Left colon (tissue), 2 donors: ENCODE measurements around the gene CD5L. TPM values are rescaled to one million over a fixed set of nuclear protein-coding genes. Genes with fewer than 3 reads are reported as not detected.

Source experiments
- ATAC-seq: fragments of 200-7000 bp; cut with Tn5 transposase; one replicate; pipeline ENCODE4 v1.9.1; 2020; ENCODE audit warnings: mild to moderate bottlenecking, moderate library complexity
- DNase-seq, 2 donors: peaks; one replicate each; pipeline ENCODE4 v3.0.0-alpha.2; 2020
- intact Hi-C, 2 donors: fragments of 100-400 bp; cut with DNase I in 1 of 2; cut with micrococcal nuclease in 1 of 2; formaldehyde crosslinking; loops; one replicate each; pipeline versions ENCODE4 v1.11.2 to v1.14.0; 2022; cut with DNase I, micrococcal nuclease
- long read RNA-seq: library from polyadenylated mRNA; unstranded; transcript quantifications from one replicate; pipeline ENCODE4 v2.0.0, GENCODE V29; 2021
- total RNA-seq, 2 donors: library from RNA; stranded (reverse); fragmentation: NEBNext Ultra II Directional; extraction: Animal tissue kit (Norgen Biotek cat#: 25700); gene quantifications; one replicate each; pipeline ENCODE4 v1.2.1, GENCODE V29; 2021
- donor health status: DM: no; HTN: no; CAD: no.
- donor health status: DM: yes; HTN: yes; CAD: no.

CD5L gene
- total RNA-seq = under 1 TPM in 1 of 2 donors, not detected in 1; 0.27 TPM
- long read RNA-seq = 0 reads

DNA sequence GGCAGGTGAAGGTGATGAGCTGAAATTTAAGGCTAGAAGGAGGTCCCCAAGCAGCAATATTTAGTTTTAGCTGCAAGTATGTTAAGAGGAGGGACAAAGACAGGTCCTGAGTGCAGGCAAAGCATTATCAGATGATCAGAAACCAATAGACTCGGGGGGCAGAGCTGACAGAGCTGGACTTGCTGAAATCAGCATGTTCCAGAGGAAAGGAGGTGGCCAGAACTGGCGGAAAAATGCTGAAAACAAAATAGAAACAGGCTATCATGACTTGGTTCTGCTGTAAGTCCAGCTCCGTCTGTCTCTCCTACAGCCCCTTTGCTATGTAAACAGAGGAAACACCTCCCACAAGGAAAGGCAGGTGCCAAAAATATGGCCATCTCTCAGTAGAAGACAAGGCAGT, at the start of gene CD5L:
TSS of gene CD5L (minus strand) at position 101 of the 400 bp plus-strand sequence. CDS start 107 bp downstream, outside the sequence.
- intact Hi-C loops = no loop called here
- DNase-seq = no peak

DNA sequence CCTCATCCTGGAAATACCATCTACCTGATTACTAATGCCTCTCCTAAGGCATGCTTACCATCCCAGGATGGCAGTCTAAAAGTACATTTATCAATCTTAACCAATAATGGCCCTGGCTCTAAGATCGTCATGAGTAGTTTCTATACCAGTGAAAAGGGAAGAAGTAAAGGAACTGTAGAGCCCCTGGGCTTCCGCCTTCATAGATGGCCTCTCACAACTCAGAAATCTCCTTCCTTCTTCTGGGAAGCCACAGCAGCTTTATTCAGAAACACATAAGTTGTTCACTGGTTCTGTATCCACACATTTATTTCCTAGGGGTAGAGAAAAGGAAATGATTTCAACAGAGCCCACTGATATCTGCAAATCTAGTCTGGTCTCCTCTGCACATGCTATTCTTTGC, 41.0 kb upstream of the CD5L start:
- DNase-seq (no peak), ATAC-seq (no peak)
- intact Hi-C loops = no loop called here

More for the DNA sequence above, at the start of gene CD5L:
- ATAC-seq = no peak

DNA sequence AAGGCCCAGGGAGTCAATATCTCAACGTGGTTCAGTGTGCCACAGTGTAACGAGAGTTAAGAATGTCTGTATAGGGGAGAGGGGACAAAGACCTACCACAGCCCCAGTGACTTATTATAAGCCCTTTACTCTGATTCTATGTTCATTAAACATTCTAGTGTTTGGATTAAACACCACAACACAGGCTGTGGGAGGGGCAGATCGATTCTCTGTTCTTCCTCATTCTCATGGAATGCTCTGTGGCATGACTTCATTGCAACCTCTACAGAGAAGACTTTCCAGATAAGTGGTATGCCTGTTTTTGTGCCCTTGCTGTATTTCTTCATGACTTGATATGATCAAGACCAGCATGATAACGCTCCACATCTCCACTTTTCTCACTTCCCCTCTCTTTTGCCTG, 39.0 kb upstream of the CD5L start:
- no peak for DNase-seq
- intact Hi-C loops = no loop called here
- no peak for ATAC-seq

DNA sequence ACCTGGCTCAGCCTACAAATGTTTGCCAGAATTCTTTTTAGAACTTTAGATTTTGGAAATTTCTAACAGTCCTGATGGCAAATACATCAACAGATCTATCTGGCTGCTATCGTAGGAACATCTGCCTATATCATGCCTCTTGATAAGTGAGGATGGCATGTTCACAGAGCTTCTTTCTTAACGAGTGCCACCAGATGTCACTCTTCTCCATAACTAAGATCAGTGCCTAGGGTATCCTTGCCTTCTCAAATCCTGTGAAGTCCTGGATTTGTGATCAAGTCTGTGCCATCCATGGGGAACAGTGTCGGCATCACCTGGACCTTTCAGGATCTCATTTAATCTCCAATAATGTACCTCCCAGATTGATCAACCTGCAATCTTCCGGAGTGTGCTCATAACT, 36.5 kb upstream of the CD5L start:
- ATAC-seq (peak; percentile 68), DNase-seq (no peak)
- intact Hi-C loops = loop anchor here in 1 of 2 donors (10.0 kb wide), 1 partner anchor 247 kb away; a partner anchor contains a TSS

DNA sequence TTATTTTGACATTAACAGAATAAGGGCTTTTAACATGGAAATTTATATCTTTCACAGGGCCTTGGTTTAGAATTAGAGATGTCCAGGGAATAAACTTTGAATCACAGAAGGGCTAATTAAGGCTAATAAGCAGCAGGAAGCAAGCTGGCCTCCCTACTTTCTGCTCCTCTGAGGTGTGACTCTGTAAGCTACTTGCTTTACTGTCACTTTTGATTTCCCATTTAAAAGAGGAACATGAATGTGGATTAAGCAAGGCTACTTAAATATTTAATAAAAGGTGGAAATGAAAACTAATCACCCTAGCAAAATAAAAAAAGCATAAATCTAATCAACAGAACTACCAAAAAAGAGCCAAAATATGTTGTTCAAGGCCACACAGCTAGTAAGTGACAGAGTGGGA, 28.9 kb upstream of the CD5L start:
- ATAC-seq = no peak
- no peak for DNase-seq
- intact Hi-C loops = loop anchor here in 1 of 2 donors (10.0 kb wide), 1 partner anchor 254 kb away; a partner anchor contains a TSS

DNA sequence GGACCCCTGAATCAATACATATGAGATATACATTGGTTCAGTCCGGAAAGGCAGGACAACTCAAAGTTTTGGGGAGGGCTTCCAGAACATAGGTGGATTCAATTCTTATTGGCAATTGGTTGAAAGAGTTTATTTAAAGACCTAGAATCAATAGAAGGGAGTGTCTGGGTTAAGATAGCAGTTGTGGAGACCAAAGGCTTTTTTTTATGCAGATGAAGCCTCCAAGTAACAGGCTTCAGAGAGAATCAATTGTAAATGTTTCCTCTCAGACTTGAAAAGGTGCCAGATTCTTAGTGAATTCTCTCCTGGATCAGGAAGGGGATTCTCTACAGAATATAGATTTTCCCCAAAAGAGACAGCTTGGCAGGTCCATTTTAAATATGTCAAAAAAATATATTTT, 27.0 kb upstream of the CD5L start:
- intact Hi-C loops = no loop called here
- DNase-seq (no peak), ATAC-seq (no peak)

DNA sequence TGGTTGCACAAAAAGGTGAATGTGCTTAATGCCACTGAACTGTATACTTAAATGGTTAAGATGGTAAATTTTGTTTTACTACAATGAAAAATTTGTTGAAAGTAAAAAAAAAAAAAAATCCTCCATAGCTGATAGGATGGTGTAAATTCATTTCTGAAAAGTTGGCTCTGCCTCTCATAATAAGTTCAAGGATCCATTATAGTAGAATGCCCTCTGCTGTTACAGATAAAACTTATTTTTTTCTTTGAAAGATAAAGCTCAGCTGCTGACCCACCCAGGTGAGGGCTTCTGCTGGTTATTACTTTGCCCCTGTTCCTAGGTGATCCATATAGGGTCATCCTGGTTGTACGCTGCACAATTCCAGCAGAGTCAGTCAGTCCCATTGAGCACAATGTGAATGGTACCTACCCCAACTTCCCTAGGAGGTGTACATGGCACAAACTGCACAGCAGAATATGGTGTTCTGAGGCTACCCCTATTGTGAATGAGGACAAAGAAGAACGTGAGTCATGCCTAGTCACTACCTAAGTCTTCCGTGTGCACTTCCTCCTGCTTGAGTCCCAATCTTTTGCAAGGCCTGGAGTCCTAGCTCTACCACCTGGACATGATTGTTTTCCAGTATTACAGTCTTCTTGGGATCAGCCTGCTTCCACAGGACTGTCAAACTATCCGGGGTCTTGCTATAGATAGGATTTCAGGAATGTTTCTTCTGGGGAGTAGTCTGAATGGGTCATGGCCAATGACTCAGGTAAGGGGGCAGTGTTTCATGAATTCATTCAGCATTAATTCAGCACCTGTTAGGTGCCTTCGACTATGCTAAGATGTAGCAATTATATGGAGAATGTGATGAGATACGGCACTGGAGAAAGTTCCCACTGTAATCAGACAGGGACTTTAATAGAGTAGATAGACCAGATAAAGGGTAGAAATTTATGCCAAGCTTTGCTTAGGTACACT, 20.8 kb upstream of the CD5L start:
- intact Hi-C loops = no loop called here
- DNase-seq (no peak), ATAC-seq (no peak)

DNA sequence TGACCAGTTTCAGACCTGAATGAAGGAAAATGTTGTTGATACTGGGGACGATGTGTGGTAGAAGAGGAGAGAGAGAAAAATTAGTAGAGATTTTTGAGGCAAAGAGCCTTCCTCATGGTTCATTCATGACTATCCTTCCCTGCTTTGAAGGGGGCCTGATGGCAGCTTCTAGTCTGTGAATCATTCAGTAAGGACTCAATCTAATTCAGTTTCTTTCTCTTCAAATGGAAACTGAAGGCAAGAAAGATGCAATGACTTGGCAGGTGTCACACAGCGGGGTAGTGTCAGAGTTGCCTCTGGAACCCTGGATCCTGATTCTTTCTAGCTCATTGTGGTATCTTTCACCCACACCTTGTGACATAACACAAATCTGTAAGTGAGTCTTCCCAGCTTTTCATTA, 14.9 kb upstream of the CD5L start:
- ATAC-seq = no peak
- intact Hi-C loops = no loop called here
- no peak for DNase-seq

DNA sequence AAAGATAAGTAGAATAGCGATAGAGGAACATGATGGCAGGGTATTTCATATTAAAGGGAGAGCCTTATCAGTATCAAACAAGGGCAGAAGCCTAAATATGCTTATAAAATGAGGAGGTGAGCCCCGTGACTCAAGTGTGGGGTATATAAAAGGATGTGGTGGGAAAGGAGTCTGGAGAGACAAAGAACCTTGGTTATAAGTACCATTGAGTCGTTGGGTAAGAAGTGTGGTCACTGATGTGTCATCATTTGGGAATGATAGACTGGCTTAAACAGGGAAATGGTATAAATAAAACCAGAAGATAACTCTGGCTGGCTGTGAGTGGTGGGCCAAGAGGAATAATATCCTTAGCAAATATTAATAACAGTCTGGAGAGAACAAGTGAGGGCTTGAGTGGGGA, 10.9 kb upstream of the CD5L start:
- DNase-seq = no peak
- intact Hi-C loops = no loop called here
- no peak for ATAC-seq

DNA sequence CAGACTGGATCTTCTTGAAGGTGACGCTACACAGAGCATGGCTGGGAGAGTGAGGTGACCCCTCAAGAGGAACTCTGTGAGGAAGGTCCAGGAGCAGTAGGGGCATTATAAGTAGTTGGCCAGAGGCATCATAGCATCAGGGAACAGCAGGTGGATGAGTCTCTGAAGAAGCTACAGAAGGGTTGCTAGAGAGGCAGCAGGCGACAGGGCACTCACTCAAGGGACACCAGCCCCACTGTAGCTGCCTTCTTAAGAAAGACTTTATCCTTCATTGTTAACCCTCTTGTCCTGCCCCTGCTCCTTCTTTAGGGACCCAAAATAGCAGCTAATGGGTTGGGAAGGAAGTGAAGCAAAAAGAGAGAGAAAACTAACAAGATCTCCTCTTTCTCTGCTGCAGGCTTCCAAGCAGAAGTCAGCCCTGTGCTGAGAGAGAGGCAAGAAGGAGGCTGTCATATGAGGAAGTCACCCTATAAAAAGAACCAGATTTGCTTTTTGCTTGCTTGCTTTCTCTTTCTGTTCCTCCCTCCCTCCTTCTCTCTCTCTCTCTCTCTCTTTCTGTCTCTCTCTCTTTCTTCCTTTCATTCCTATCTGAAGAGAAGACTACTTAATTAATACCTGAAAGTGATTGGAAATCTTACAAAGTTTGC, 7.7 kb upstream of the CD5L start:
- DNase-seq = no peak
- intact Hi-C loops = no loop called here
- ATAC-seq = no peak

DNA sequence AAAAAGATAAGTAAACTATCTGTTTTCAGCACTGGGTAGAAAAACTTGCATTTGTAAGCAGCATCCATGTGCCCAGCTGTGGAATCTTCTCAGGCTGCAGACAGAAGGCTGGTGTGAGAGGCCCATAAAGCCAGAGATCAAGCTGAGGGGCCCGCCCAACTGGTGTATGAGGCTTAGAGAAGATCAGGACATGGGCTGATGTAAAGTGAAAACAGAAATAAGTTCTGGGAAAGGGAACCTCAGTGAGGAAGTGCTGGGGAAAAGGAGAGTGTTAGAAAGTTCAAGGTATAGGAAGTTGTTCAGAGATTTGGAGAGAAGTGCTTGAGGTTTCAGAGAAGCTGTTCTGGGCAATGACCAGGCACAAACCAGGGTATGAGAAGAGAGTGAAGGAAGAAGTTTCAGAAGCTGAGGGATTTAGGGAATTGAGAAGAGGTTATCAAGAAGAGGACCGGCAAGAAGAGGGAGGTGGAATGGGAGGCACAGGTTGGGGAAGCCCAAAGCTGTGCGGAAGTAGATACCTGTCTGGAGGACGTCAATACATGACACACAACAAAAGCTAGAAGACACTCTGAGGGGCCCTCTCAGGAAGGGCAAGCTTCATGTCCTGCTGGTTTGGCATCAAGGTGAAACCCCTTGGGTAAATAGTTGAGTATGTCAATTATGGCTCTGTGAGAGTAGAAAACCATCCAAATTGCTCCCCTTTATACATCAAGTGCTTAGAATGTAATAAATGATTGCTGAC, 2.7 kb upstream of the CD5L start:
- ATAC-seq (no peak), DNase-seq (no peak)
- intact Hi-C loops = no loop called here

DNA sequence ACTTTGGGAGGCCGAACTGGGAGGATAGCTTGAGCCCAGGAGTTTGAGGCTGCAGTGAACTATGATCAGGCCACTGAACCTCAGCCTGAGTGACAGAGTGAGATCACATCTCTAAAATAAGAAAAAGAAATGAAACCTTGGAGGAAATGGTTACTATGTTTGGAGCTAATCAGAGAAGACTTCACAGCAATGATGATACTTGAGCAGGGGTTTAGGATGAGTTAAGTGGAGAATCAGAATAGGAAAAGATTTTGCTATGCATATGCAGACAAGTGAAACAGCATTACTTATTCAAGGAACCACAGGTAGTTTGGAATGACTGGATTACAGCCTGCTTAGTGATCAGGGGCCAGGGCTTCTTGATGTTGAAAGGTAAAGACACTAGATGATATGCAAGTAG, 1.3 kb upstream of the CD5L start:
- DNase-seq (no peak), ATAC-seq (no peak)
- intact Hi-C loops = no loop called here

DNA sequence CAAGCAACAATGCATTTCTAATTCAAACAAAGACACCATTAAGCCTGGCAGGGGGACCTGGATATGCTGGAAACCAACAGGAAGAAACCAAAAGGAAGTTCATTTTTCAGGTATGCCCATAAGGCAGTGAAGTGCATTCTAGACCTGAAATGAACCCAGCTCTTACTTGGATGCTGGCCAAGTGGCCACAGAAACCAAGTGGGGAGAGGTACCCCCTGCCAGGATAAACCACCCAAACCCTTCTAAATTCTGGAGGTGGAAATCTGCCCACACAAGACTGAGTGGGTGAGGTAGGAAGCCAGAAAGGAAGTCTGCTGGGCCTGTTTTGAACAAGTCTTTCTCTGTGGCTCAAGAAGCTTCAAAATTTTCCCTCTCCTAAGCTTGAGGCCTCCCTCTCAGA, 2.6 kb downstream of the CD5L start:
- DNase-seq (no peak), ATAC-seq (no peak)
- intact Hi-C loops = no loop called here

DNA sequence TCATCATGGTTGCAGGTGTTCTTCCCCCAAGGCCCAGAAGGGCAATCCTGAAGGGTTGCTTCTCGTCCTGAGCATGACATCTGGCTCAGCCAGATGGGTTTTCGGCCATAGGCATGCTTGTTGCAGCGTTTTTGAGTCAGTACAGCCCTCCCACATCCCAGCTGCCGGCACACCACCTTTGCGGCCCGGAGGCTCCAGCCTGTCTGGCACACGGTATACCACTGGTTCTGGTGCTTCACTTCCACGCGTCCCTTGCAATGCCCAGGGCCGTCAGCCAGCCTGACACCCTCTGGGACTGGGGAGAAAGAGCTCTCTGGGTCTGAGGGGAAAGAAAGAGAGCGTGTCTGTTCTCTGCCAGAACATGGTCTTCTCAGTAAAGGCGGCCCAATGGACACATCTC, 7.2 kb downstream of the CD5L start:
- intact Hi-C loops = no loop called here
- ATAC-seq (no peak), DNase-seq (no peak)

DNA sequence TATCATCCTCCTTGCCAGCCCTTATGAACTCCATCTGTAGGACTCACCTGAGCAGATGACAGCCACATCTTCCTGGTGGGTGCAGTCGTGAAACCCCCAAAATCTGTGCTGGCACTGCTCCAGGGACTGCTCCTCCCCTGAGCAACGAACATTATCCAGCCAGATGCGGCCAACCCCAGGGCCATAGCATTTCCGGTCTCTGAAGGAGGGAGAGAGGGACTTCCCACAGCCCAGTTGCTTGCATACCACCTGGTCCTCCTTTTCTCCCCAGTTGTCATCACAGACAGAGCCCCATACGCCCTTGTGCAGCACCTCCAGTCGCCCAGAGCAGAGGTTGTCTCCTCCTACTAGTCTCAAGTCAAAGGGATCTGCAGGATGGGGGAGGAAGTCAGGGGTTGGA, 8.5 kb downstream of the CD5L start:
- intact Hi-C loops = no loop called here
- no peak for ATAC-seq
- no peak for DNase-seq

DNA sequence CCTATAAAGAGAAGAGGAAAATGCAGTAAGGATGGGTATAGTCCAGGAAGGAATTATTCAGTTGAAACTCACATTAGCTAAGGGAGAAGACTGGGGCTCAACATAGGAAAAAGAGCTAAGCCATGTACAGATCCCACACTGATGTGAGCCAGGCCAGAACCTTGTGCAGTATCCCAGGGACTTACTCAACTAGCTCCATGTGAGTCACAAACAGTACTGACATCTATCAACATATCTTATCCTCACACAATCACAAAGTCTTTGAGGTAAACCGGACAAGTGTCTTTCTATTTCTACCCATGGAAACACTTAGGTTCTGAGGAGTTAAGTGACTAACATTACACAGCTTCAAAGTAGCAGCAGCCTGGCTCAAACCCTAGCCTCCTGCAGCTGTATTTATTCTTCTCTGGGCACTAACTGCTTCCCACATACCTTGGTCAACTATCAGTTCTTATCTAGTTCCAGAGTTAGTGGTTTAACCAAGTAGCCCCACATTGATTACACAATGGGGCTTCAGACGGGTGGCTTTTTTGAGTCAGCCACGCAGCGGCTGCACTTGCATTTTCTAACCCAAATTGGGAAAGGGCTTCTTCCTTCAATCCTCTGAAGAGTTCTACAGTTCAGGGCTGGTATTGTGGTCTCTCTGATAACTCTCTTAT, 9.5 kb downstream of the CD5L start:
- intact Hi-C loops = no loop called here
- DNase-seq = no peak
- ATAC-seq = no peak

DNA sequence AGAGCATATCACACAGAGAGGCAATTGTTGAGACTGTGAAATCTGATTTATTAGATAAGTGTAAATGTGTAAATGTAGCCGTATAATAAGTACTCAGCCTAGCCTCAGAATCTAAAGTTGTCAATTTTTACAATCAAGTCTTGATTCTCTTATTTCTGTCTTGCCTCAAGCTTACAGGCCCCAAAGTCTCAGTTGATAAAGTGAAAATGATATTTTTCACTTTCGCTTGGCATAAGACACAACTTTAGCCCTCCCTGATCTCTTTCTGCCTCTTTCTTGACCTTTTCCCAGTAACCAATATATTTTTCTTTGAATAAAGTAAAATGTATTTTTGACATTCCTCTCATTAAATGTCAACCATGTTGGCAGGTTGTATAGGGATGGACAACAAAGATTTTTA, 10.7 kb downstream of the CD5L start:
- DNase-seq = no peak
- no peak for ATAC-seq
- intact Hi-C loops = no loop called here

DNA sequence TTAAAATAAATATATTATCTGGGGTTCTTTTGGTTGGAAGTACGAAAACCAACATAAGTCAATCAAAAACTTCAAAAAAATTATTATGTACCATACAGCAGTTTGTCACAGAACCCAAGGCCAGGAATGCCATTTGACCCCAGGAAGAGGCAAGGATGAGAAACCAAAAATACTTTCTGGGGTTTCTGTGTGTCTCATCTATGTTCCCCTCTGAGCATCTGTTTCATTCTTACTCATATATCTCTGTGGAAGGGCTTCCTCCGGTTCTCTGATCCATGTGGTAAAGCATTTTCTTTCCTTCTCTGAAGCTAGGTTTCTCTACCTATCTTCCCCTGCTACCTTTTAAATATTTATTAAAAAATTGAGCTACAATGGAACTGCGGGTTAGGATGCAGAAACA, 11.9 kb downstream of the CD5L start:
- DNase-seq = no peak
- intact Hi-C loops = no loop called here
- ATAC-seq = no peak

DNA sequence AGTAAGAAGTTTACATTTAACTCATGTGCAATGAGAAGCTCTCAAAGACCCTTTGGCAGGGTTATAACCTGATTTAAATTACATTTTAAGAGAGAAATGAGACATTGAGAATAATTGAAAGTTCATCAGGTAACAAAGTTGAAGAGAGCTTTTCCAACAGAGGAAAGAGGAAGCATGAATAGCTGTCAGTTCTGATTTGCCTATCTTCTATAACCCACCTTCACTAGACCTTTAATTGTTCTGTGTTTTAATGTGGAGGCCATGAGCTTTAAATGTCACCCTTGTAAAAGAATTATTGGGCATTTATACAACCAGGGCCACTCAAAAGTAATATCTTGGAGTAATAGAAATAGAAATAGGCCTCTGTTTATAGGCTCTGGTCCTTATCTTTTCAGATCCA, 12.4 kb downstream of the CD5L start:
- intact Hi-C loops = no loop called here
- ATAC-seq = no peak
- DNase-seq = no peak
